ENCODE data around the gene CSTPP1. TPM values are rescaled to one million over a fixed set of nuclear protein-coding genes. Genes with fewer than 3 reads are reported as not detected.

CSTPP1 gene
- total and polyA plus RNA-seq, 2 donors (not counting 3 experiments of a cell fraction or from before 2014, with no cell fraction given), result 25.9 to 38.2 TPM

- H3K9me3 ChIP-seq (replicated peaks; ENCODE audit: control insufficient read depth, insufficient read depth, low read length), result no peaks in the 10 kb centered on the region
- ChIA-PET CTCF (interaction anchor here (1.0 to 1.7 kb wide), 6 partner anchors 9 to 190 kb away, joined by 3 to 6 read pairs (median 4); partner anchors contain the start of gene CSTPP1), POLR2A (no interaction called here)
- no TSS peak for BruUV-seq (replicated peaks)
- H2AFZ ChIP-seq (ENCODE audit: low read depth, low read length), result no peak overlapping the region
- H3K4me3 ChIP-seq (replicated peaks in 1 of 3; ENCODE audit: insufficient read depth in 1 of 3, low read depth in 1 of 3, low read length in 3 of 3), result no peak overlapping the region
- no peak for TF ChIP-seq FOS (IDR thresholded peaks at IDR 0.05; ENCODE audit: borderline replicate concordance, insufficient read depth, low read length)
- TF ChIP-seq, protein P1, sequence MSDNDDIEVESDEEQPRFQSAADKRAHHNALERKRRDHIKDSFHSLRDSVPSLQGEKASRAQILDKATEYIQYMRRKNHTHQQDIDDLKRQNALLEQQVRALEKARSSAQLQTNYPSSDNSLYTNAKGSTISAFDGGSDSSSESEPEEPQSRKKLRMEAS (IDR thresholded peaks at IDR 0.05; ENCODE audit: insufficient read depth, insufficient read length), result no peak
- no peak for TF ChIP-seq EZH2 (IDR thresholded peaks at IDR 0.05; ENCODE audit: borderline replicate concordance, low read depth, low read length, severe bottlenecking)
- TF ChIP-seq JUN (IDR thresholded peaks at IDR 0.05; ENCODE audit: borderline replicate concordance, insufficient read depth, insufficient read length, low read depth), result no peak
- TF ChIP-seq POLR2AphosphoS5 (IDR thresholded peaks at IDR 0.05; ENCODE audit: insufficient read depth, low read depth, low read length), result no peak
- TF ChIP-seq, protein P2, sequence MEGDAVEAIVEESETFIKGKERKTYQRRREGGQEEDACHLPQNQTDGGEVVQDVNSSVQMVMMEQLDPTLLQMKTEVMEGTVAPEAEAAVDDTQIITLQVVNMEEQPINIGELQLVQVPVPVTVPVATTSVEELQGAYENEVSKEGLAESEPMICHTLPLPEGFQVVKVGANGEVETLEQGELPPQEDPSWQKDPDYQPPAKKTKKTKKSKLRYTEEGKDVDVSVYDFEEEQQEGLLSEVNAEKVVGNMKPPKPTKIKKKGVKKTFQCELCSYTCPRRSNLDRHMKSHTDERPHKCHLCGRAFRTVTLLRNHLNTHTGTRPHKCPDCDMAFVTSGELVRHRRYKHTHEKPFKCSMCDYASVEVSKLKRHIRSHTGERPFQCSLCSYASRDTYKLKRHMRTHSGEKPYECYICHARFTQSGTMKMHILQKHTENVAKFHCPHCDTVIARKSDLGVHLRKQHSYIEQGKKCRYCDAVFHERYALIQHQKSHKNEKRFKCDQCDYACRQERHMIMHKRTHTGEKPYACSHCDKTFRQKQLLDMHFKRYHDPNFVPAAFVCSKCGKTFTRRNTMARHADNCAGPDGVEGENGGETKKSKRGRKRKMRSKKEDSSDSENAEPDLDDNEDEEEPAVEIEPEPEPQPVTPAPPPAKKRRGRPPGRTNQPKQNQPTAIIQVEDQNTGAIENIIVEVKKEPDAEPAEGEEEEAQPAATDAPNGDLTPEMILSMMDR (IDR thresholded peaks at IDR 0.05; ENCODE audit: extremely low read depth in 1 of 2, insufficient read depth in 1 of 2, low read depth in 1 of 2, low read length in 2 of 2), result no peak
- no peak for TF ChIP-seq MYC (IDR thresholded peaks at IDR 0.05; ENCODE audit: low read depth, low read length)
- TF ChIP-seq GATA2 (IDR thresholded peaks at IDR 0.05; ENCODE audit: insufficient read depth, insufficient read length, low read depth, low read length), result no peak
- TF ChIP-seq POLR2A (IDR thresholded peaks at IDR 0.05; ENCODE audit: low read depth, low read length), result no peak
- DNase-seq (ENCODE audit: low read depth, low spot score), result no peak
- no peaks in the 10 kb centered on the region for H3K79me2 ChIP-seq (ENCODE audit: control insufficient read depth, insufficient read depth, low read length)
- H3K27ac ChIP-seq (ENCODE audit: insufficient read depth, low read depth, low read length), result no peak overlapping the region
- no peak overlapping the region for H3K4me2 ChIP-seq (ENCODE audit: insufficient read depth, low read length)
- no peaks in the 10 kb centered on the region for H3K4me1 ChIP-seq (ENCODE audit: control insufficient read depth, extremely low read depth, insufficient read depth, low read length)
- no peak overlapping the region for H3K9ac ChIP-seq (replicated peaks; ENCODE audit: extremely low read depth, insufficient read depth, low read length)
- no peaks in the 10 kb centered on the region for H3K9me1 ChIP-seq (replicated peaks; ENCODE audit: control insufficient read depth, extremely low read depth, insufficient read depth, low read length)
- H4K20me1 ChIP-seq (replicated peaks; ENCODE audit: control insufficient read depth, extremely low read depth, insufficient read depth, low read length), result no peaks in the 10 kb centered on the region
- intact Hi-C loops (cut with micrococcal nuclease) (no loop called here), dilution Hi-C loops (cut with MboI; ENCODE audit: extremely low pct_ligation_motif_present, low sequenced_read_pairs) (no loop called here)
- H3K27me3 ChIP-seq (ENCODE audit: control insufficient read depth in 2 of 2, insufficient read depth in 2 of 2, low read length in 2 of 2), result no peaks in the 10 kb centered on the region
- no peaks in the 10 kb centered on the region for H3K36me3 ChIP-seq (ENCODE audit: control insufficient read depth in 2 of 2, extremely low read depth in 1 of 2, insufficient read depth in 2 of 2, low read length in 2 of 2)
- no peak for FAIRE-seq
Observed at GRCh38 chr11:46963844-46964243, 27.3 kb downstream of the CSTPP1 start.

Data from endothelial cell of umbilical vein (primary cell).